ENCODE data around the gene DSN1. TPM values are rescaled to one million over a fixed set of nuclear protein-coding genes. Genes with fewer than 3 reads are reported as not detected.
A peak's percentile ranks its signal among the peaks of the same experiment; 100 is the strongest.

Gene DSN1
- total and polyA plus RNA-seq, 9 of the 15 experiments (the other 6 are each of a cell fraction or from before 2014, with no cell fraction given) = 23.3 to 45.3 (median 31.1) TPM

GRCh38 chr20:36745927-36746659 is 27.5 kb downstream of the DSN1 start, which contains the start of gene NDRG3 (continued):
- TF ChIP-seq, protein P1, sequence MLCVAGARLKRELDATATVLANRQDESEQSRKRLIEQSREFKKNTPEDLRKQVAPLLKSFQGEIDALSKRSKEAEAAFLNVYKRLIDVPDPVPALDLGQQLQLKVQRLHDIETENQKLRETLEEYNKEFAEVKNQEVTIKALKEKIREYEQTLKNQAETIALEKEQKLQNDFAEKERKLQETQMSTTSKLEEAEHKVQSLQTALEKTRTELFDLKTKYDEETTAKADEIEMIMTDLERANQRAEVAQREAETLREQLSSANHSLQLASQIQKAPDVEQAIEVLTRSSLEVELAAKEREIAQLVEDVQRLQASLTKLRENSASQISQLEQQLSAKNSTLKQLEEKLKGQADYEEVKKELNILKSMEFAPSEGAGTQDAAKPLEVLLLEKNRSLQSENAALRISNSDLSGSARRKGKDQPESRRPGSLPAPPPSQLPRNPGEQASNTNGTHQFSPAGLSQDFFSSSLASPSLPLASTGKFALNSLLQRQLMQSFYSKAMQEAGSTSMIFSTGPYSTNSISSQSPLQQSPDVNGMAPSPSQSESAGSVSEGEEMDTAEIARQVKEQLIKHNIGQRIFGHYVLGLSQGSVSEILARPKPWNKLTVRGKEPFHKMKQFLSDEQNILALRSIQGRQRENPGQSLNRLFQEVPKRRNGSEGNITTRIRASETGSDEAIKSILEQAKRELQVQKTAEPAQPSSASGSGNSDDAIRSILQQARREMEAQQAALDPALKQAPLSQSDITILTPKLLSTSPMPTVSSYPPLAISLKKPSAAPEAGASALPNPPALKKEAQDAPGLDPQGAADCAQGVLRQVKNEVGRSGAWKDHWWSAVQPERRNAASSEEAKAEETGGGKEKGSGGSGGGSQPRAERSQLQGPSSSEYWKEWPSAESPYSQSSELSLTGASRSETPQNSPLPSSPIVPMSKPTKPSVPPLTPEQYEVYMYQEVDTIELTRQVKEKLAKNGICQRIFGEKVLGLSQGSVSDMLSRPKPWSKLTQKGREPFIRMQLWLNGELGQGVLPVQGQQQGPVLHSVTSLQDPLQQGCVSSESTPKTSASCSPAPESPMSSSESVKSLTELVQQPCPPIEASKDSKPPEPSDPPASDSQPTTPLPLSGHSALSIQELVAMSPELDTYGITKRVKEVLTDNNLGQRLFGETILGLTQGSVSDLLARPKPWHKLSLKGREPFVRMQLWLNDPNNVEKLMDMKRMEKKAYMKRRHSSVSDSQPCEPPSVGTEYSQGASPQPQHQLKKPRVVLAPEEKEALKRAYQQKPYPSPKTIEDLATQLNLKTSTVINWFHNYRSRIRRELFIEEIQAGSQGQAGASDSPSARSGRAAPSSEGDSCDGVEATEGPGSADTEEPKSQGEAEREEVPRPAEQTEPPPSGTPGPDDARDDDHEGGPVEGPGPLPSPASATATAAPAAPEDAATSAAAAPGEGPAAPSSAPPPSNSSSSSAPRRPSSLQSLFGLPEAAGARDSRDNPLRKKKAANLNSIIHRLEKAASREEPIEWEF (CRISPR knock-in tag; IDR thresholded peaks at IDR 0.05) = no peak
- TF ChIP-seq, protein P2, sequence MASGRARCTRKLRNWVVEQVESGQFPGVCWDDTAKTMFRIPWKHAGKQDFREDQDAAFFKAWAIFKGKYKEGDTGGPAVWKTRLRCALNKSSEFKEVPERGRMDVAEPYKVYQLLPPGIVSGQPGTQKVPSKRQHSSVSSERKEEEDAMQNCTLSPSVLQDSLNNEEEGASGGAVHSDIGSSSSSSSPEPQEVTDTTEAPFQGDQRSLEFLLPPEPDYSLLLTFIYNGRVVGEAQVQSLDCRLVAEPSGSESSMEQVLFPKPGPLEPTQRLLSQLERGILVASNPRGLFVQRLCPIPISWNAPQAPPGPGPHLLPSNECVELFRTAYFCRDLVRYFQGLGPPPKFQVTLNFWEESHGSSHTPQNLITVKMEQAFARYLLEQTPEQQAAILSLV (tag; IDR thresholded peaks at IDR 0.05) = no peak
- no peak for TF ChIP-seq TRIM24 (IDR thresholded peaks at IDR 0.05)
- TF ChIP-seq, protein P3, sequence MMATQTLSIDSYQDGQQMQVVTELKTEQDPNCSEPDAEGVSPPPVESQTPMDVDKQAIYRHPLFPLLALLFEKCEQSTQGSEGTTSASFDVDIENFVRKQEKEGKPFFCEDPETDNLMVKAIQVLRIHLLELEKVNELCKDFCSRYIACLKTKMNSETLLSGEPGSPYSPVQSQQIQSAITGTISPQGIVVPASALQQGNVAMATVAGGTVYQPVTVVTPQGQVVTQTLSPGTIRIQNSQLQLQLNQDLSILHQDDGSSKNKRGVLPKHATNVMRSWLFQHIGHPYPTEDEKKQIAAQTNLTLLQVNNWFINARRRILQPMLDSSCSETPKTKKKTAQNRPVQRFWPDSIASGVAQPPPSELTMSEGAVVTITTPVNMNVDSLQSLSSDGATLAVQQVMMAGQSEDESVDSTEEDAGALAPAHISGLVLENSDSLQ (IDR thresholded peaks at IDR 0.05) = no peak
- TF ChIP-seq AFF1 (IDR thresholded peaks at IDR 0.05; ENCODE audit: low read depth in 1 of 2, partially characterized antibody in 2 of 2) = no peak
- TF ChIP-seq HDAC8 (tag; IDR thresholded peaks at IDR 0.05) = no peak
- TF ChIP-seq MAZ (CRISPR knock-in tag; conservative IDR thresholded peaks at IDR 0.05 in 1 of 2, IDR thresholded peaks at IDR 0.05 in 1 of 2) = 0 out of 4 replicates have a peak, but pooled peaks of 1 of the 2 experiments have one; percentile 20

All from K562 (cell line).